Limb (tissue), 2 donors: Measurements from ENCODE around the gene IDUA.
"Not testable (repeated sequence)": the region's sequence is repeated elsewhere in the genome, so short reads cannot be mapped to it uniquely, and the experiment has no call there.

Experiments used
- DNase-seq, 2 donors: peaks; one replicate each; pipeline ENCODE4 v3.0.0-alpha.2; 2016; ENCODE audit errors: extremely low spot score in 2 of 2

Gene IDUA

DNA sequence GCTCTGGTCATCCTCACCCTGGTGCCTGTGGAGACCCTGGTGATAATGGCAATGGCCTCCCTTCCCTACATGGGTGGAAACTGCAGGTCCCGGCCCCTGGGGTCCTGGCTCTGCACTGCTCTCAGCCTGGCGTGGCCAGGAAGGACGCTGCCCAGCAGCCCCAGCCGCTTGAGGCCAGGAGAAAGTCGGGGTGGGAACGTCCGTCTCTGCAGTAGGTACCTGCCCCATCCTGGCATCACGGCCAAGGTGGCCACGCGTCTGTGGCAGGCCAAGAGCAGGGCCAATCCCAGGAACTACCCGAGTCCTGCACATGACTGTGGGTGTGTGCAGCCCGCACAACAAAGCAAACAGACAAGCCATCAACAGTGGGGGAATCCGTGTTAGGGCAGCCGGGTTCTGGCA, 58.4 kb downstream of the IDUA start:
- DNase-seq: peak in 1 of 2 donors; percentile 30

DNA sequence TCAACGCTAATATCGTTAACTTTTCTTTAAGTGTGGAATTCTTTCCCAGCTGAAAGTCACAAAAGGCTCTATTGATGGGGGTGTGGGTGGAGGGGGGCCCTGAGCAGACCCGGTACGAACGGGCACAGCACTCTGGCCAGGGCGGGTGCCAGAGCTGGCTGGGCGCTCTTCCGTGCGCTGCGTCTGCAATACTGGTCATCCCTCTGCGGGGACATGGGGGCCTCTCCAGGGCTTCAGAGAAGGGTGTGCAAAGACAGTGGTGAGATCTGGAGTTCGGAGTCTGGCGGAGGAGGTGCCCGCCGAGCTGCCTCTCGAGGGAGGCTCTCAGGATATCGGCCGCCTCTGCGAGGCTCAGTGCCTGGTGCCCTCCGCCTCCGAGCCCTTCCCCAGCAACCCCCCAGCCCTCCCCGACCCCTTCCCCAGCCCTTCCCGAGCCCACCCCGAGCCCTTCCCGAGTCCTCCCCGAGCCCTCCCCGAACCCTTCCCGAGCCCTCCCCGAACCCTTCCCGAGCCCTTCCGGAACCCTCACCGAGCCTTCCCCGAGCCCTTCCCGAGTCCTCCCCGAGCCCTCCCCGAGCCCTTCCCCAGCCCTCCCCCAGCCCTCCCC, 58.9 kb downstream of the IDUA start:
- DNase-seq: peak in 1 of 2 donors; percentile 27

DNA sequence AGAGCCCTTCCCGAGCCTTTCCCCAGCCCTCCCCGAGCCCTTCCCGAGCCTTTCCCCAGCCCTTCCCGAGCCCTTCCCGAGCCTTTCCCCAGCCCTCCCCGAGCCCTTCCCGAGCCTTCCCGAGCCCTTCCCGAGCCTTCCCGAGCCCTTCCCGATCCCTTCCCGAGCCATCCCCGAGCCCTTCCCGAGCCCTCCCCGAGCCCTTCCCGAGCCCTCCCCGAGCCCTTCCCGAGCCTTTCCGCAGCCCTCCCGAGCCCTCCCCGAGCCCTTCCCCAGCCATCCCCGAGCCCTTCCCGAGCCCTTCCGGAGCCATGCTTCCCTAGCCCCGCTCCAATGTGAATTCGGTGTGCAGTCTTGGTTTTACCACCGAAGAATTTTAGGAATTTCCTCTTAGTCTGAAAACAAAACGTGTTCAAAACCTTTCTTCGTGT, 59.8 kb downstream of the IDUA start:
- peak in 1 of 2 donors; percentile 90 for DNase-seq

DNA sequence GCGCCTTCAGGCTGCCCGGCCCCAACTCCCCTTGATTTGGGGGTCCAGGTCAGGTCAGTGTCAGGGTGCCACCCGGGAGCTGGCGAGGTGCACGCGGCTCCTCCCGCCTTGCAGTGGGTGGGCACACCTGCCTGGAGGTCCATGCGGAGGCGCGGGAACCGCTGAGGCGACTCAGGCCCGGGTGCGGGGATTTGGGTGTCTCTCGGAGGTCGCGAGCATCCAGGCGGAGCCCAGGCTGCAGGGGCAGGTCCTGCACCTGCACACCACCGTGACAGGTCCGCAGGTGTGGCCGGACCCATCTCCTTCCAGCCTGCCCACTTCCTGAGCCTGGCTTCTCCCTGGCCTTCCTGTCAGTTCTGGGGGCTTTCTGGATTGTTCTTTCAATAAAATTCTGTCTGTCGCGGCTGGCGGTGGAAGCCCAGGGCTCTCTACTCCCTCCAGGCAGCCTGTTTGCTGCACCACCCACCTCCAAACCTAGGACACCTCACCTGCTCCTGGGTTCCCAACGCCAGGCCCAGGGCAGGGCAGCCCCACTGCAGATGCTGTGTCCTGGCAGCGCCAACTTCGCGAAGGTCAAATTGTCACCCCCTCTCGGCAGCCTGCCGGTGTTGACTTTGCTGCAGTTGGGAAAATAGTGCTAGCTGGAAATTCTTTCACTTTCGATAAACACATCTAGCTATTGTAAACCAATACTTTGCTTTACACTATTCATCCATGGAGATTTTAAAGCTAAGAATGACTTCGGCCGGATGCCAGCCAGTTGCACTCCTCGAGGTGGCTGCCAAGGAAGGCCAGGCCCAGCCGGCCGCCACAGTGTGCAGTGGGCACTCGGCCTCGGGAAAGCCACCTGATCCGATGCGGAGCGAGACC, 60.5 kb downstream of the IDUA start:
- peak in 1 of 2 donors; percentile 39 for DNase-seq

DNA sequence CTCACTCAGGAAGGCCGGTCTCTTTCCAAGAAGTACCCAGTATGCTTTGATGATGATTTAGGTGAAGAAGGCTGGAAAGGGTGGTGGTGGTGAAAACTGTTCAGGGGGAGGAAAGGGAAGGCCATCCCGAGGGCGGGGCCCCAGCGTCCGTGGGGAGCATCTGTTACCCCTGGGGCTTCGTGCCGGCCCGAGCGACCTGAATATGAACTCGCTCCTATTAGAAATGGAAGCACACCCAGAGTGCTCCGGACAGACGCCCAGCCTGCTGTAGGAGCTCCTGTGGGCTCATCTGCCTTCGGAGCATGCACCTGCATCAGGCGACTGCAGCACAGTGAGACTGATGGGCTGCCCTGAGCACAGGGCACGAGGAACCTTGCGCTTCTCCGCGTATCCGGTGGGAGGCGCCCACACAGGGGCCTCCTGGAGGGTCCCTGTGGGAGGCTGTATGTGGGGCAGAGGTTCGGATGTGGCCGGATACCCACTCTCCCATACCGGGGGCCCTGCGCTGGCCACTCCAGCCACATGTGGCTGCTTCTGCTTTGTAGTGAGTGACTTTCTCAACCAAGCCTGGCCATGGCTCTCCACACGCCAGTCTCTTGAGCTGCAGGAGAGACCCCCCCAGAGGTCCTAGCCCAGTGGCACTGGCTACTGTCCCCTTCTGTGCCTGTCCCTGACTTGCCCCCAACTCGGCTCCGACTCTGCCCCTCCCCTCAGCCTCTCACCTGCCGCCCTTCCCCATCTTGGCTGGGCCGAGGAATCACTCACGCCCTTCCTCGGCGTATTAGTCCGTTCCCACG, 61.3 kb downstream of the IDUA start:
- DNase-seq: peak in 1 of 2 donors; percentile 26

DNA sequence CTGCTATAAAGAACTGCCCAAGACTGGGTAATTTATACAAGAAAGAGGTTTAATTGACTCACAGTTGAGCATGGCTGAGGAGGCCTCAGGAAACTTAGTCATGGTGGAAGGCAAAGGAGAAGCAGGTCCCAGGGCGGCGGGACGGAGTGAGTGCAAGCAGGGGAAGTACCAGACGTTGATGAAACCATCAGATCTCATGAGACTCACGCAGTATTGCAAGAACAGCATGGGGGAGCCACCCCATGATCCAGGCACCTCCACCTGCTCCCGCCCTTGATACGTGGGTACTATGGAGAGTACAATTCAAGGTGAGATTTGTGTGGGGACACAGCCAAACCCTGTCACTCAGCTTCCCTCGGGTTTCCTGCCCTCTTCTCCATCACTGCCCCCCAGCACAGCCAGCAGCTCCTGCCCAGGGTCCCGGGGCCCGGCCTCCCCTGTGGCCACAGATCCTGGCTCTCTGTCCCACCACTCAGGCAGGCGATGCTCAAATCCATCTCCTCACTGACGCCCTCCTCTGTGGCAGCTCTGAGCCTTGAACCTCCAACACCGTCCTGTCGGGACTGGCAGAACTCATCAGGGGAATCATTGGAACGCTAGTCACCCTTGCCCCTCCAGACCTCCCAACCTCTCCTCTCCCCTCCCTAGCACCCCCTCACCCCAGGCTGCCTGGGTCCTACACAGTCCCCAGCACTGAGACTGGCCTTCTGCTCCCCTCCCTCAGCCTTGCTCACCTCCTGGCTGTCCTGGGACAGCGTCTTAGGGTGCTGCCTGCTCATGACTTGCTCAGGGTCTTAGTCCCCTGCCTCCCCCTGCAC, 62.1 kb downstream of the IDUA start:
- DNase-seq: no peak

DNA sequence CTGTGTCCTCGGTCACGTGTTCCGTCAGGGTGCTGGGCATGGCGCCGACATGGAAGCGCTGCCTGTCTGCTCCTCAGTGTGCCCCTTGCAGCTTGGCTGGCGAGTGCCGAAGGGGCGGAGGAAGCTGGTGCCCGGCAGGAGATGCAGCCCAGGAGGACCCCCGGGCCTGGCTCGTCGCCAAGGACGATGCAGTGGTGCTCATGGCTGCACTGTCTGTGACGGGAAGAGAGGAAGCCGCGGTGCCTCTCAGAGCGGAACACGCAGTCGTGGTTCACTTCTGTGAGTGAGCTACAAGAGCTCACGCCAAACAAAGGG, 62.7 kb downstream of the IDUA start:
- DNase-seq: peak in 1 of 2 donors; percentile 45

DNA sequence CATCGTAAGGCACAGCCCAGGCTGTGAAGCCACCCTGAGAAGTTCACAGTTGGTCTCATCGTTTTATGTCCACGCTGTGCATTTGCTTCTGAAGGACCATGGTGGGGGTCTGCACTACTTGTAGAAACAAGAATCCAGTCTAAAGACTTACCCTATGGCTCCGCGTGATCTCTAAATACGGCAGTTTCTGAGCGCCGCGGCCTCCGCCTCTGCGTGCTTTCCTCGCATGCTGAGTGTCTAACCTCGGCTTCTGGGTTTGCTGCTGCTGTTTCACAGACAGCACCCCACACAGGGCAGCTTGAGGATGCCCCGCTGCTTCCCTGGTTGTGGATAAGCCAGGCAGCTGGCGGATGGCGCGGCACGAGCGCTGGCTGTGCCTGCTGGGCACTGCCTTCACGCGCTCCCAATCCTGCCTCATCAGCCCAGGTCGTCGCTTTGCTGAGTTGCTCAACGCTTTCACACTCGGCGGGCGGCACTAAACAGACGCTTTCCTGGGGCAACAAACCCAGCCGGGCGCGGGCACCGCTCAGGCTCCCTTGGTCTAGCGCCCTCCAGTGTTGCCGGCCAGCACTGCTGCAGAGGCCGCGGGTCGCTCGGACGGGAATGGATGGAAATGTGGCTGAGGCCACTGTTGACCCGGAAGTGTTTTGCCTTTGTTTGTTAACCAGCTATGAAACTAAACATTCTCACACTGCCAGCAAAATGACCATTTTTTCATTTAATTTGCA, 63.8 kb downstream of the IDUA start:
- DNase-seq: peak in 1 of 2 donors; percentile 71

DNA sequence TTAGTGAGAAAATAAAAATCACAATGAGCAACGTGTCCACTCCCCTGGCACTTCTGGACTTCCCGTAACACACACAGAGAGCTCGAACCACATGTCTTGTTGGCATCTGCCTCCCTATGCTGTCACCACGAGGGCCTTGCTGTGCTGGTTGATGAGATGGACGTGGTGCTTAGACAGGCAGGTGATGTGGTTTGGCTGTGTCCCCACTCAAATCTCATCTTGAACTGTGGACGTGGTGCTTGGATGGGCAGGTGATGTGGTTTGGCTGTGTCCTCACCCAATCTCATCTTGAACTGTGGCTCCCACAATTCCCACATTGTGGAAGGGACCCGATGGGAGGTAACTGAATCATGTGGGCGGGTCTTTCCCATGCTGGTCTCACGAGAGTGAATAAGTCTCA, 64.6 kb downstream of the IDUA start:
- no peak for DNase-seq

DNA sequence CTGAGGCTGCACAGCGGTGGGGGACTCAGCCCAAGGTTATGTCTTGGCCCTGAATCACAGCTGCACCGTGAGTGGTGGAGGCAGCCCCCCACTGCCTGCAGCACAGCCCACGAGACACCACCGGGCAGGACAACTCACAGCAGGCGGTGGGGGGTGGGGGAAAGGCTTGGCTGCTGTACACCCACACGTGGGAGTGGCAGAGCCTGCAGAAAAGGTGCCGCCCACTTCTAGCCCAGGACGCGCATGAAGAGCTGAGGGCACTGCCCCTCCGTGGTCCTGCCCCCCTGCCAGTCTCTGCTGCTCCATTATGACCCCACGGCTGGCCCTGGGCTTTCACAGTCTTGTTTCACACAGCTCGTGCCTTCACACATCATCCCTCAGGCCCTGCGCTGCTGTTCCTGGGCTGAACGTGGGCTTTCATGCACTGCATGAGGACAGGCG, 65.4 kb downstream of the IDUA start:
- no peak for DNase-seq

DNA sequence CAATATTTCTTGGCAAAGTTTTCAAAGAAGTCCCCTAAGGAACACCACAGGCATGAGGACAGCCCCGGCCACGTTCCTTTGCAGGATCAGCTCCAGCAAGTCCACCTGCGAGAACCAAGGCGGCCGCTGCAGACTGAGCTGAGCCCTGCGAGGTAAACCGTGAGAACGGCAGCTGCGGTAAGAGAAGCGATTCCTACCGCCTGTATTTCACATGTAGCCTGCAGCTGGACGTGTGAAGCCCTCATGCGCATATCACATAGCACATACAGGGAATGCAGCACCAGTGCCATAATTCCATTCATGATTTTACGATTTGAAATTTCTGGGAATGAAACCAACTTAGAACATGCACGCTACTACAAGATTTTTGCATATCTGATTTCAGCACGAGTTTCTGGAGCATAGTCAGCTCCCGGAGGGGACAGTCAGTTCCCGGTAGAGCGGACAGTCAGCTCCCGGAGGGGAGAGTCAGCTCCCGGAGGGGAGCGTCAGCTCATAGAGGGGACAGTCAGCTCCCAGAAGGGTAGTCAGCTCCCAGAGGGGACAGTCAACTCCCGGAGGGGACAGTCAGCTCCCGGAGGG, 66.3 kb downstream of the IDUA start:
- DNase-seq: peak; percentile 53 to 86

DNA sequence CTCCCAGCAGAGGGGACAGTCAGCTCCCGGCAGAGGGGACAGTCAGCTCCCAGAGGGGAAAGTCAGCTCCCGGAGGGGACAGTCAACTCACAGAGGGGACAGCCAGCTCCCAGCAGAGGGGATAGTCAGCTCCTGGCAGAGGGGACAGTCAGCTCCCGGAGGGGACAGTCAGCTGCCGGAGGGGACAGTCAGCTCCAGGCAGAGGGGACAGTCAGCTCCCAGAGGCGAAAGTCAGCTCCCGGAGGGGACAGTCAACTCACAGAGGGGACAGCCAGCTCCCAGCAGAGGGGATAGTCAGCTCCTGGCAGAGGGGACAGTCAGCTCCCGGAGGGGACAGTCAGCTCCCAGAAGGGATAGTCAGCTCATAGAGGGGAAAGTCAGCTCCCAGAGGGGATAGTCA, 67.0 kb downstream of the IDUA start:
- not testable (repeated sequence) for DNase-seq
